Coronary artery (tissue), 2 donors: ENCODE results near the gene GRID2.

ENCODE experiments used
- DNase-seq: peaks from one replicate; pipeline ENCODE4 v3.0.0-alpha.2; 2017; ENCODE audit warnings: low spot score
- H3K27ac ChIP-seq, 2 donors: fragments of 200-600 bp; sonication (generic); one replicate each; pipeline ENCODE4 v1.5.1; 2016 to 2019
- H3K4me3 ChIP-seq: fragments of 200-600 bp; sonication (generic); 2 replicates; pipeline ENCODE4 v1.5.1; 2016; ENCODE audit warnings: mild to moderate bottlenecking, moderate library complexity
- CTCF ChIP-seq: fragments of 200-600 bp; sonication (generic); IDR thresholded peaks from one replicate; pipeline ENCODE4 v1.5.1; 2019; ENCODE audit warnings: antibody characterized with exemption

Gene GRID2

GRCh38 chr4:93029769-93030168 is 726.0 kb downstream of the GRID2 start:
- DNase-seq = no peak
- no peak for TF ChIP-seq CTCF
- no peak overlapping the region for H3K4me3 ChIP-seq
- H3K27ac ChIP-seq = no peak overlapping the region

- TF ChIP-seq CTCF = no peak
- no peak for DNase-seq
- Histone ChIP-seq H3K4me3 (no peak overlapping the region), H3K27ac (no peak overlapping the region)
Observed at GRCh38 chr4:93030670-93031069, 726.9 kb downstream of the GRID2 start.

GRCh38 chr4:93031431-93032098 is 727.8 kb downstream of the GRID2 start:
- no peak for TF ChIP-seq CTCF

GRCh38 chr4:93042746-93043145 is 739.0 kb downstream of the GRID2 start:
- DNase-seq = no peak
- TF ChIP-seq CTCF = no peak
- H3K4me3 ChIP-seq = no peak overlapping the region
- no peak overlapping the region for H3K27ac ChIP-seq

More at GRCh38 chr4:93031431-93032098, 727.8 kb downstream of the GRID2 start:
- DNase-seq = no peak
- H3K27ac ChIP-seq = no peak overlapping the region
- no peak overlapping the region for H3K4me3 ChIP-seq

GRCh38 chr4:93053140-93053539 is 749.4 kb downstream of the GRID2 start:
- Histone ChIP-seq H3K27ac (no peak overlapping the region), H3K4me3 (no peak overlapping the region)
- DNase-seq = no peak
- TF ChIP-seq CTCF = no peak

- Histone ChIP-seq H3K4me3 (no peak overlapping the region), H3K27ac (no peak overlapping the region)
- no peak for TF ChIP-seq CTCF
- DNase-seq = no peak
Observed at GRCh38 chr4:93061826-93062225, 758.1 kb downstream of the GRID2 start.

- H3K4me3 ChIP-seq = no peak overlapping the region
- DNase-seq = no peak
- H3K27ac ChIP-seq = no peak overlapping the region
- TF ChIP-seq CTCF = no peak
Observed at GRCh38 chr4:93063325-93063724, 759.6 kb downstream of the GRID2 start.
